ENCODE measurements around the gene OR13C8. TPM values are rescaled to one million over a fixed set of nuclear protein-coding genes. Genes with fewer than 3 reads are reported as not detected.
"Not testable (repeated sequence)": the region's sequence is repeated elsewhere in the genome, so short reads cannot be mapped to it uniquely, and the experiment has no call there.

Gene OR13C8
- total RNA-seq, 4 donors from 2014 or later: not detected

DNA sequence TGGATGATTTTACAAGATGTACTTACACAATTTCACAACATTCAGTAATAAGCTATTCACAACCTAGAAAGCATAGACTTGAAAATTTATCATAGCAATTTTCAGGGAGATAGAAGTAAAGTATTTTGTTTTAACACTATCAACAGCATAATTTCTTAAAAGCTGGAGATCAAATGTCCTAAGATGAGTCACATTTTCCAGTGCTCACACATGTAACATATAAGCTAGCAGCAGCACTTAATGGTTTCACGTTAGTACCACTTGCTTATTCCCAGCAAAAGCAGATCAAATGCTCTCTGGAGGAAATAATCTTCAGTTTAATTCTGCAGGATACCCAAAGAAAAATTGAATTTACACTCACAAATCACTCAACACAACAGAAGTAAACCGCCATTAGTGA lies 6.5 kb downstream of the OR13C8 start:
- WGBS: 58% methylated on average over 2 of the region's 2 CpGs

DNA sequence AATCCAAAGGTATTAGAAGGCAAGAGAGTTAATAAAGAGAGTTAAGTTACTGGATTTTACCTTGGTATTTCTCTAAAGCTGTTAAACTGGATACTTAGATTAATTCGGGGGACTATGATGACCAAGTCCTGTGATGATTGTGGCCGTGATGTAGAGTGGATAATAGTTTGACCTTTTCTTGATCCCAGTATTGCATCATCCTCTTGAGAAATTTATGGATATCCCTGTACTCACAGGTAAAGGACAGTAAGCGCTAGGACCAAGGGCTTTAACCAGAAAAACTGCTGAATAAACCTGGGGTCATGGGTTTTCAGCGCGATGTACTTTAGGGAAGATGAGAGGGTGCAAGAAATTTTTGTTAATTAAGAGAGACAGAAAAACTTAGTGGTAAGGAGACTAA lies 8.3 kb downstream of the OR13C8 start:
- Histone ChIP-seq H3K9me3 (peaks cover 9% of the 10 kb centered on the region), H3K27ac (no peak overlapping the region), H3K36me3 (no peaks in the 10 kb centered on the region), H3K4me1 (no peaks in the 10 kb centered on the region), H3K4me3 (no peak overlapping the region), H3K27me3 (no peaks in the 10 kb centered on the region)
- no peak for DNase-seq (ENCODE audit: low spot score in 2 of 2)
- TF ChIP-seq, protein P1, sequence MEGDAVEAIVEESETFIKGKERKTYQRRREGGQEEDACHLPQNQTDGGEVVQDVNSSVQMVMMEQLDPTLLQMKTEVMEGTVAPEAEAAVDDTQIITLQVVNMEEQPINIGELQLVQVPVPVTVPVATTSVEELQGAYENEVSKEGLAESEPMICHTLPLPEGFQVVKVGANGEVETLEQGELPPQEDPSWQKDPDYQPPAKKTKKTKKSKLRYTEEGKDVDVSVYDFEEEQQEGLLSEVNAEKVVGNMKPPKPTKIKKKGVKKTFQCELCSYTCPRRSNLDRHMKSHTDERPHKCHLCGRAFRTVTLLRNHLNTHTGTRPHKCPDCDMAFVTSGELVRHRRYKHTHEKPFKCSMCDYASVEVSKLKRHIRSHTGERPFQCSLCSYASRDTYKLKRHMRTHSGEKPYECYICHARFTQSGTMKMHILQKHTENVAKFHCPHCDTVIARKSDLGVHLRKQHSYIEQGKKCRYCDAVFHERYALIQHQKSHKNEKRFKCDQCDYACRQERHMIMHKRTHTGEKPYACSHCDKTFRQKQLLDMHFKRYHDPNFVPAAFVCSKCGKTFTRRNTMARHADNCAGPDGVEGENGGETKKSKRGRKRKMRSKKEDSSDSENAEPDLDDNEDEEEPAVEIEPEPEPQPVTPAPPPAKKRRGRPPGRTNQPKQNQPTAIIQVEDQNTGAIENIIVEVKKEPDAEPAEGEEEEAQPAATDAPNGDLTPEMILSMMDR (IDR thresholded peaks at IDR 0.05): no peak
- TF ChIP-seq EP300 (IDR thresholded peaks at IDR 0.05) (no peak), POLR2AphosphoS5 (IDR thresholded peaks at IDR 0.05) (no peak), POLR2A (IDR thresholded peaks at IDR 0.05) (no peak)
- WGBS: 76% methylated on average over 5 of the region's 5 CpGs

More for the DNA sequence above, 6.5 kb downstream of the OR13C8 start:
- Histone ChIP-seq H3K27ac (no peak overlapping the region), H3K9me3 (peaks cover 9% of the 10 kb centered on the region), H3K4me3 (no peak overlapping the region), H3K36me3 (no peaks in the 10 kb centered on the region), H3K27me3 (no peaks in the 10 kb centered on the region), H3K4me1 (no peaks in the 10 kb centered on the region)
- TF ChIP-seq POLR2AphosphoS5 (IDR thresholded peaks at IDR 0.05) (no peak), EP300 (IDR thresholded peaks at IDR 0.05) (no peak), POLR2A (IDR thresholded peaks at IDR 0.05) (no peak)
- TF ChIP-seq, protein P1 (IDR thresholded peaks at IDR 0.05): no peak
- DNase-seq (ENCODE audit: low spot score in 2 of 2): no peak

DNA sequence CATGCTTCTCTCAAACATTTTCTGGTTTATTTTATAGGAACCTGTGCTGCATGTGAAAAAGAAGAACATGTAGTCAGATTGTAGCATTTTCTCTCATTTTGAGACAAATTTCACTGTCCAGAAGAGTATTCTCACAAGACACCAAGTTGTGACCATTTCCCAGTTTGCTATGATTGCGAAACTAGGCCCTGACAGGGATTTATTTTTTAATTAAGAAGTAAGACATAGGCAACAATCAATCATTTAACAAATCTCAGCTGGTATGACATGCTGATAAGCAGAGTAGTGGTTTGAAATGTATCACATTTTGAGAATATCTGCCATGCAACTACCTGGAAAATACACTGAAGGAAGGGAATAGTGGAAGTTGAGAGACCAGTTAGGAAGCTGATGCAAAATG lies 11.6 kb downstream of the OR13C8 start:
- WGBS: 89% methylated on average over 1 of the region's 1 CpG

DNA sequence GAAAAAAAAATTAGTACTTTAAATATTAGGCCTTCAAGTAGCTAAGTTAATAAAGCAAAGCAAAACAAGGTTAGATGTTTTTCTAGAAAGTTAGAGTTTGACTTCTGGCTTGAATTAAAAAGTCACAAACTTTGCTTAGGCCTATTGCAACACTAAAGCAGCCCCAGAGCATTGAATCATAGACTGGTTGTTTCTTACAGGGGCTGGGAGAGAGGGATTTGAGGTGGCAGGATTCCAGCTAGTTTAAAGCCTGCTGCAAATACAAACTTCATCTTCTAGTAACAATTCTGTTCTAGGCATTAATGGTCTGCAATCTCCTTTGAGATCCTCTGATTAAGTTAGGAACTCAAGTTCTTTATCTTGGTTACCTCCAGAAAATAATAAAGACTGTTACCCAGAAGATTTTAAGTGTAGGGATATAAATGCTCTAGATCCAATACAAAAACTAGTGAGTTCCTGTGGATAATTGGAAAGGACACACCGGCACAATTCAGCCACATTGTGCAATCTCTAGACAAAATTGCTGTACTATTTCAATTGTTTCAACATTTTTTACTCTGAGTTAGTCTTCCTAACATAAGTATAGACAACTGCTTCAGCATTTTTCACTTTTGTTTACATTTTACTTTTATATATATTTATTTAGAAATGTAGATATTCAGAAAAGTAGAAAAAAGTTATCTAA lies 17.7 kb downstream of the OR13C8 start:
- Histone ChIP-seq H3K27me3 (no peaks in the 10 kb centered on the region), H3K4me1 (no peaks in the 10 kb centered on the region), H3K27ac (no peak overlapping the region), H3K9me3 (no peaks in the 10 kb centered on the region), H3K36me3 (no peaks in the 10 kb centered on the region), H3K4me3 (no peak overlapping the region)
- no peak for TF ChIP-seq EP300 (IDR thresholded peaks at IDR 0.05)
- no peak for TF ChIP-seq POLR2A (IDR thresholded peaks at IDR 0.05)
- TF ChIP-seq, protein P1 (IDR thresholded peaks at IDR 0.05): no peak
- no peak for TF ChIP-seq POLR2AphosphoS5 (IDR thresholded peaks at IDR 0.05)
- 0% methylated on average over 1 of the region's 1 CpG for WGBS
- no peak for DNase-seq (ENCODE audit: low spot score in 2 of 2)

More for the DNA sequence above, 11.6 kb downstream of the OR13C8 start:
- no peaks in the 10 kb centered on the region for H3K36me3 ChIP-seq
- no peak overlapping the region for H3K4me3 ChIP-seq
- no peak for DNase-seq (ENCODE audit: low spot score in 2 of 2)
- no peaks in the 10 kb centered on the region for H3K4me1 ChIP-seq
- no peak overlapping the region for H3K27ac ChIP-seq
- no peaks in the 10 kb centered on the region for H3K9me3 ChIP-seq
- TF ChIP-seq, protein P1 (IDR thresholded peaks at IDR 0.05): no peak
- TF ChIP-seq POLR2A (IDR thresholded peaks at IDR 0.05): no peak
- no peak for TF ChIP-seq EP300 (IDR thresholded peaks at IDR 0.05)
- no peaks in the 10 kb centered on the region for H3K27me3 ChIP-seq

DNA sequence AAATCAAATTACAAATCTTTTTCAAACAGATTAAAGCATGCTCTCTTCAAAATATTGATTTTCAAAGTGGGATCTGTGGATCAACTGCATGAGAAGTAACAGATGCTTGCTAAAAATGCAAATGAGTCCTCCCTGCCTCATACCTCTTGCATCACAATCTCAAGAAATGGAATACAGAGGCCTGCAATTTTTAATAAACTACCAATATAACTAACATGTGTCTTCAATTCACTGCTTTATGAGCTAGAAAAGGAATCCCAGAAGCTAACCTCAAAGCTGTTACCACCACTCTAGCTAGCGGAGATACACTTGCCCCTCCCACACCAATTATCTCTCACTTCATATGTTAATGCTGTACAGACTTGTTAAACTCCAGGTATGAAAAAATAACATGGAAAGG lies 20.7 kb downstream of the OR13C8 start:
- no peak for TF ChIP-seq POLR2A (IDR thresholded peaks at IDR 0.05)
- TF ChIP-seq POLR2AphosphoS5 (IDR thresholded peaks at IDR 0.05): no peak
- no peak for TF ChIP-seq EP300 (IDR thresholded peaks at IDR 0.05)
- TF ChIP-seq, protein P1 (IDR thresholded peaks at IDR 0.05): no peak
- WGBS: 0% methylated on average over 1 of the region's 1 CpG
- Histone ChIP-seq H3K4me1 (no peaks in the 10 kb centered on the region), H3K27ac (no peak overlapping the region), H3K27me3 (no peaks in the 10 kb centered on the region), H3K36me3 (no peaks in the 10 kb centered on the region), H3K9me3 (peaks cover 4% of the 10 kb centered on the region), H3K4me3 (no peak overlapping the region)
- DNase-seq (ENCODE audit: low spot score in 2 of 2): no peak

DNA sequence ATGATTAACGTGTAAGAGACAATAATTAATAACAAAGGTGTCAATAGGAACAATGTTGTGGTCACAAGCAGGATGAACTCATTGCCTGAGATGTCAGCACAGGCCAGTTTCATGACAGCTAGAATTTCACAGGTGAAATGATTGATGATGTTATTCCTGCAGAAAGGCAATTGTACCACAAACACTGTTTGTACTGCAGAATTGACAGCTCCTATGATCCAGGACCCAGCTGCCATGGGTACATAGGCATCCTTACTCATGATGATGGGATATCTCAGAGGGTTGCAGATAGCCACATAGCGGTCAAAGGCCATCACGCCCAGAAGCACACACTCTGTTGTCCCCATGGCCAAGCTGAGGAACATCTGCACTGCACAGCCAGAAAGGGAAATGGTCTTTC lies 29.8 kb downstream of the OR13C8 start:
- H3K36me3 ChIP-seq: not testable (repeated sequence)
- 52% methylated on average over 1 of the region's 3 CpGs for WGBS

DNA sequence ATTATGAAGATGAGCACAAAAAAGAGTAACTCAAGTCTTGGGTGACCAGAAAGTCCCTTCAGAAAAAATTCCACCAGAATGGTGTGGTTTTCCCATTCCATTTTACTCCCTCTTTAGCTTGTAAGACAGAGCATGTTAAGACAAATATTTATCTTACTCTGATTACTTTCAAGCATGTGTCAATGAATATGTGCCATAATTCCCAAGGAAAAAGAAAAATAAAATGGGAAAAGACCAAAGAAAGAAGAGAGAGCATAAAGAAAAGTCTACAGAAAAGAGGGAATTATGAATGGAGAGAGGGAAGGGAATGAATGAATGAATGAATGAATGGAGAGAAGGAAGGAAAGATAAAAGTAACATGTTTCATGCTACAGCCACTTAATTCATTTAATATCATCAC lies 30.3 kb downstream of the OR13C8 start, which contains the start of gene OR13C5:
OR13C5 (minus strand) TSS at position 101 of the 400 bp plus-strand sequence; CDS start at position 101, 0 bp downstream.
- H3K27me3 ChIP-seq; DNase-seq (ENCODE audit: low spot score in 2 of 2); H3K4me3 ChIP-seq; H3K27ac ChIP-seq; H3K9me3 ChIP-seq; H3K4me1 ChIP-seq; H3K36me3 ChIP-seq: not testable (repeated sequence)

More for the DNA sequence above, 29.8 kb downstream of the OR13C8 start:
- not testable (repeated sequence) for H3K27ac ChIP-seq; H3K9me3 ChIP-seq; H3K4me1 ChIP-seq; DNase-seq (ENCODE audit: low spot score in 2 of 2); H3K4me3 ChIP-seq; H3K27me3 ChIP-seq

All from suprapubic skin (tissue), 4 donors.